Upper lobe of right lung (tissue), 1 donor: Measurements from ENCODE around the gene XPC. TPM values are rescaled to one million over a fixed set of nuclear protein-coding genes. Genes with fewer than 3 reads are reported as not detected.

Experiments used
- ATAC-seq: fragments of 200-7000 bp; cut with Tn5 transposase; one replicate; pipeline ENCODE4 v1.9.1; 2020; ENCODE audit warnings: mild to moderate bottlenecking, moderate library complexity
- DNase-seq: peaks from one replicate; pipeline ENCODE4 v3.0.0-alpha.2; 2020
- H3K27ac ChIP-seq: fragments of 200-600 bp; one replicate; pipeline ENCODE4 v1.8.0; 2022
- H3K27me3 ChIP-seq: fragments of 200-600 bp; one replicate; pipeline ENCODE4 v1.8.0; 2022; ENCODE audit warnings: mild to moderate bottlenecking
- H3K36me3 ChIP-seq: fragments of 200-600 bp; one replicate; pipeline ENCODE4 v1.8.0; 2022
- H3K4me1 ChIP-seq: fragments of 200-600 bp; one replicate; pipeline ENCODE4 v1.8.0; 2022
- H3K4me3 ChIP-seq: fragments of 200-600 bp; one replicate; pipeline ENCODE4 v1.8.0; 2022; ENCODE audit warnings: mild to moderate bottlenecking
- H3K9me3 ChIP-seq: fragments of 200-600 bp; one replicate; pipeline ENCODE4 v1.8.0; 2022
- intact Hi-C: fragments of 100-400 bp; cut with DNase I; formaldehyde crosslinking; loops from one replicate; pipeline ENCODE4 v1.11.0; 2022
- total RNA-seq: library from RNA; stranded (reverse); fragmentation: NEBNext Ultra II Directional; extraction: Animal tissue kit (Norgen Biotek cat#: 25700); gene quantifications from one replicate; pipeline ENCODE4 v1.2.1, GENCODE V29; 2021
- TF ChIP-seq, protein P1 (sequence below): fragments of 200-600 bp; IDR thresholded peaks from one replicate; pipeline ENCODE4 v1.8.0; 2022; ENCODE audit warnings: antibody characterized with exemption
- donor health status: DM: no; HTN: yes; CAD: no; lungs with severe emphysema.

XPC gene
- total RNA-seq, 1 donor from 2014 or later = 36.1 TPM

DNA sequence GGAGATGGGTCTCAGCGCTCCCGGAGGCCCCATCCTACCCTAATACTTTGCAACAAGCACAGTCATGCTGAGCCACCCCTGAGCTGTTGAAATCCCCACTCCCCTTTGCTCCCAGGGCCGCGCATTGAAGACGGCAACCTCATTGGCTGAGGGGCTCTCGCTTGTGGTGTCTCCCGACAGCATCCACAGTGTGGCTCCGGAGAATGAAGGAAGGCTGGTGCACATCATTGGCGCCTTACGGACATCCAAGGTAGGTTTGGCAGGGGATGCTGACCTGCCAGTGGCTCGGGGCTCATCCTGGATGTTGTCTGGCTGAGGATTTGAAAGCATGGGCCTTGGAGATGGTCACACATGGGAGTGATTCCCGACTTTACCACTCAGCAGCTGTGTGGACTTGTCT lies 47.7 kb downstream of the XPC start:
- Histone ChIP-seq H3K27me3 (no peaks in the 10 kb centered on the region), H3K27ac (no peak overlapping the region), H3K4me3 (no peak overlapping the region), H3K36me3 (peaks cover 65% of the 10 kb centered on the region), H3K4me1 (peaks cover 18% of the 10 kb centered on the region), H3K9me3 (no peaks in the 10 kb centered on the region)
- intact Hi-C loops = no loop called here
- ATAC-seq = no peak
- TF ChIP-seq, protein P1, sequence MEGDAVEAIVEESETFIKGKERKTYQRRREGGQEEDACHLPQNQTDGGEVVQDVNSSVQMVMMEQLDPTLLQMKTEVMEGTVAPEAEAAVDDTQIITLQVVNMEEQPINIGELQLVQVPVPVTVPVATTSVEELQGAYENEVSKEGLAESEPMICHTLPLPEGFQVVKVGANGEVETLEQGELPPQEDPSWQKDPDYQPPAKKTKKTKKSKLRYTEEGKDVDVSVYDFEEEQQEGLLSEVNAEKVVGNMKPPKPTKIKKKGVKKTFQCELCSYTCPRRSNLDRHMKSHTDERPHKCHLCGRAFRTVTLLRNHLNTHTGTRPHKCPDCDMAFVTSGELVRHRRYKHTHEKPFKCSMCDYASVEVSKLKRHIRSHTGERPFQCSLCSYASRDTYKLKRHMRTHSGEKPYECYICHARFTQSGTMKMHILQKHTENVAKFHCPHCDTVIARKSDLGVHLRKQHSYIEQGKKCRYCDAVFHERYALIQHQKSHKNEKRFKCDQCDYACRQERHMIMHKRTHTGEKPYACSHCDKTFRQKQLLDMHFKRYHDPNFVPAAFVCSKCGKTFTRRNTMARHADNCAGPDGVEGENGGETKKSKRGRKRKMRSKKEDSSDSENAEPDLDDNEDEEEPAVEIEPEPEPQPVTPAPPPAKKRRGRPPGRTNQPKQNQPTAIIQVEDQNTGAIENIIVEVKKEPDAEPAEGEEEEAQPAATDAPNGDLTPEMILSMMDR = no peak
- no peak for DNase-seq

DNA sequence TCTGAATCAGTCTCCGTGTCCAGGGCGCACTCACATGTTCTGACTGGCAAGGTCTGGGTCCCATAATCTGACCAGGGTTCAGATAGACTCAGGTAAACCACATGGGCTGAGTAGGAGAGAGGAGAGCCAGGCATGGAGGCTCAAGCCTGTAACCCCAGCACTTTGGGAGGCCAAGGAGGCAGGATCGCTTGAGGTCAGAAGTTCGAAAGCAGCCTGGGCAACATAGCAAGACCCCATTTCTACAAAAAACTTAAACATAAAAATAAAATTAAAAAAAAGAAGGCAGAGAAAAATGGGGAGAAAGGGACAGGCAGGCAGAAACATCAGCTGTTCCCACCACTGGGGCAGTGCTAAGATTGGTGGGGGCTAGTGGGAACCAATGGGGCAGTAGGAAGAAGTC lies 48.2 kb downstream of the XPC start:
- TF ChIP-seq, protein P1 = no peak
- Histone ChIP-seq H3K27ac (no peak overlapping the region), H3K4me3 (no peak overlapping the region), H3K4me1 (peaks cover 18% of the 10 kb centered on the region), H3K9me3 (no peaks in the 10 kb centered on the region), H3K27me3 (no peaks in the 10 kb centered on the region), H3K36me3 (peaks cover 60% of the 10 kb centered on the region)
- ATAC-seq (no peak), DNase-seq (no peak)
- intact Hi-C loops = no loop called here

- H3K9me3 ChIP-seq = no peaks in the 10 kb centered on the region
- H3K27ac ChIP-seq = no peak overlapping the region
- ATAC-seq (no peak), DNase-seq (no peak)
- TF ChIP-seq, protein P1 = no peak
- peaks cover 18% of the 10 kb centered on the region for H3K4me1 ChIP-seq
- peaks cover 51% of the 10 kb centered on the region for H3K36me3 ChIP-seq
- no peak overlapping the region for H3K4me3 ChIP-seq
- intact Hi-C loops = loop anchor here (10.0 kb wide), 1 partner anchor 234 kb away; no protein-coding TSS in a partner anchor
- H3K27me3 ChIP-seq = no peaks in the 10 kb centered on the region
These were observed 49.1 kb downstream of the XPC start for GRCh38 chr3:14129296-14129695.

DNA sequence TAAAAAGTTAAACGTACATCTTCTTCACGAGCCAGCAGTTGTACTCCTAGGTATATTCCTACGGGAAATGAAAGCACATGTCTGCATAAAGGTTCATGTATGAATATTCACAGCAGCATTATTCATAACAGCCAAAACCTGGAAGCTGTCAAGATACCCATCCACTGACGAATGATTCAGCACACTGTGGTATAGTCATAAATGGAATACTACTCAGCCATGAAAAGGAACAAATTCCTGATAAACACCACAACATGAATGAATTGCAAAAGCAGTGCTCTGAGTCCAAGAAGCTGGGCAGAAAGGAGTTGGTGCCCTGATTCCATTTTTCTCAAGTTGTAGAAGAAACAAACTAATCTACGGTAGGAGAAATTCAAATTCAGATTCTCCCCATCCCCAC lies 49.7 kb downstream of the XPC start:
- Histone ChIP-seq H3K4me3 (no peak overlapping the region), H3K36me3 (peaks cover 45% of the 10 kb centered on the region), H3K9me3 (no peaks in the 10 kb centered on the region), H3K27ac (no peak overlapping the region), H3K4me1 (peaks cover 20% of the 10 kb centered on the region), H3K27me3 (no peaks in the 10 kb centered on the region)
- ATAC-seq (no peak), DNase-seq (no peak)
- TF ChIP-seq, protein P1 = no peak
- intact Hi-C loops = loop anchor here (10.0 kb wide), 1 partner anchor 234 kb away; no protein-coding TSS in a partner anchor

GRCh38 chr3:14127516-14128161 lies 50.8 kb downstream of the XPC start:
- TF ChIP-seq, protein P1 = no peak
- no peak overlapping the region for H3K4me3 ChIP-seq
- DNase-seq = no peak
- H3K9me3 ChIP-seq = no peaks in the 10 kb centered on the region
- H3K27me3 ChIP-seq = no peaks in the 10 kb centered on the region
- peaks cover 30% of the 10 kb centered on the region for H3K4me1 ChIP-seq
- no peak overlapping the region for H3K27ac ChIP-seq
- peaks cover 34% of the 10 kb centered on the region for H3K36me3 ChIP-seq
- intact Hi-C loops = loop anchor here (10.0 kb wide), 1 partner anchor 233 kb away; no protein-coding TSS in a partner anchor
- no peak for ATAC-seq
